Bladder microvascular endothelial cell (primary cell): ENCODE data around the gene OR13G1. TPM values are rescaled to one million over a fixed set of nuclear protein-coding genes. Genes with fewer than 3 reads are reported as not detected.

Experiments
- total RNA-seq: library from RNA; depleted of rRNA; stranded (reverse); fragments of >200 nt; gene quantifications from 2 replicates; pipeline ENCODE4 v1.2.3, GENCODE V29; 2014

The OR13G1 gene
- not detected in 2 replicates for total RNA-seq

GRCh38 chr1:247679639-247680038, at the start of gene OR13G1:
OR13G1 (minus strand) TSS chr1:247679739; CDS start chr1:247673041, 6,698 bp downstream.

GRCh38 chr1:247716546-247716945, 37.0 kb upstream of the OR13G1 start, which contains the start of gene OR6F1:
OR6F1 (minus strand) TSS chr1:247716646; CDS start chr1:247712755, 3,891 bp downstream.

Other genes with a start within 250 kb of the OR13G1 start
- not detected in 2 replicates for gene OR2B11, start 221.6 kb downstream of the OR13G1 start, total RNA-seq
- not detected in 2 replicates for gene OR2C3, start 143.3 kb downstream of the OR13G1 start, total RNA-seq
- under 0.01 TPM in 1 of 2 replicates, not detected in the other for gene GCSAML, start 130.6 kb downstream of the OR13G1 start, total RNA-seq
- not detected in 2 replicates for gene OR2G2, start 91.4 kb downstream of the OR13G1 start, total RNA-seq
- gene OR2G3, start 74.2 kb downstream of the OR13G1 start, total RNA-seq: not detected in 2 replicates
- not detected in 2 replicates for gene OR6F1, start 36.9 kb upstream of the OR13G1 start, total RNA-seq
- gene OR14K1, start 58.9 kb upstream of the OR13G1 start, total RNA-seq: not detected in 2 replicates
- not detected in 2 replicates for gene OR14A2, start 68.4 kb upstream of the OR13G1 start, total RNA-seq
- gene OR1C1, start 80.8 kb upstream of the OR13G1 start, total RNA-seq: not detected in 2 replicates
- not detected in 2 replicates for gene OR14A16, start 144.4 kb upstream of the OR13G1 start, total RNA-seq
- gene OR11L1, start 162.2 kb upstream of the OR13G1 start, total RNA-seq: not detected in 2 replicates
- gene TRIM58, start 177.4 kb upstream of the OR13G1 start, total RNA-seq: 0.06 TPM in 1 of 2 replicates, not detected in the other
- gene OR2W3, start 215.8 kb upstream of the OR13G1 start, total RNA-seq: not detected in 2 replicates
- not detected in 2 replicates for gene OR2T8, start 240.5 kb upstream of the OR13G1 start, total RNA-seq
- gene OR2AJ1, start 245.2 kb upstream of the OR13G1 start, total RNA-seq: not detected in 2 replicates